GM23338 (cell line): ENCODE results near the gene FGF10. TPM values are rescaled to one million over a fixed set of nuclear protein-coding genes. Genes with fewer than 3 reads are reported as not detected.

Experiments used
- ATAC-seq: fragments of 200-7000 bp; cut with Tn5 transposase; 3 replicates; pipeline ENCODE4 v1.9.1; 2020
- DNase-seq: peaks from one replicate; pipeline ENCODE4 v3.0.0-alpha.2; 2015; ENCODE audit warnings: low spot score
- H2AFZ ChIP-seq: fragments of 200-600 bp; sonication (generic); 2 replicates; pipeline ENCODE4 v1.8.0; 2016; ENCODE audit warnings: antibody characterized with exemption, mild to moderate bottlenecking, moderate library complexity
- H3F3A ChIP-seq: fragments of 200-600 bp; sonication (generic); replicated peaks from 2 replicates; pipeline ENCODE4 v1.8.0; 2017; ENCODE audit warnings: antibody characterized with exemption, mixed run types, low read depth
- H3K27ac ChIP-seq: fragments of 200-600 bp; sonication (generic); 2 replicates; pipeline ENCODE4 v1.6.1; 2016; ENCODE audit warnings: low read depth
- H3K27me3 ChIP-seq: fragments of 200-600 bp; sonication (generic); 2 replicates; pipeline ENCODE4 v1.8.0; 2016; ENCODE audit warnings: mild to moderate bottlenecking, mixed run types, moderate library complexity; ENCODE audit not compliant: insufficient read depth
- H3K36me3 ChIP-seq: fragments of 200-600 bp; sonication (generic); 2 replicates; pipeline ENCODE4 v1.8.0; 2016; ENCODE audit warnings: mild to moderate bottlenecking; ENCODE audit not compliant: insufficient read depth
- H3K4me1 ChIP-seq: fragments of 200-600 bp; sonication (generic); 2 replicates; pipeline ENCODE4 v1.8.0; 2016; ENCODE audit warnings: mild to moderate bottlenecking, moderate library complexity; ENCODE audit not compliant: insufficient read depth
- H3K4me2 ChIP-seq: fragments of 200-600 bp; sonication (generic); 2 replicates; pipeline ENCODE4 v1.7.1; 2017; ENCODE audit warnings: mixed run types
- H3K4me3 ChIP-seq: fragments of 200-600 bp; sonication (generic); 2 replicates; pipeline ENCODE4 v1.6.1; 2016; ENCODE audit warnings: mixed run types
- H3K79me2 ChIP-seq: fragments of 200-600 bp; sonication (generic); replicated peaks from 2 replicates; pipeline ENCODE4 v1.8.0; 2017; ENCODE audit warnings: mild to moderate bottlenecking; ENCODE audit not compliant: insufficient read depth
- H3K9me2 ChIP-seq: fragments of 200-600 bp; sonication (generic); 2 replicates; pipeline ENCODE4 v1.8.0; 2017; ENCODE audit not compliant: insufficient read depth
- H4K20me1 ChIP-seq: fragments of 200-600 bp; sonication (generic); replicated peaks from 2 replicates; pipeline ENCODE4 v1.8.0; 2017; ENCODE audit warnings: mild to moderate bottlenecking; ENCODE audit not compliant: insufficient read depth
- H3K27ac Mint-ChIP-seq: 2 replicates; pipeline ENCODE4 v1.8.0; 2020; ENCODE audit warnings: inconsistent platforms, mild to moderate bottlenecking, moderate library complexity, mixed read lengths
- H3K27me3 Mint-ChIP-seq: 3 replicates; pipeline ENCODE4 v1.8.0; 2022; ENCODE audit warnings: low read depth, mild to moderate bottlenecking, moderate library complexity, mixed read lengths, inconsistent platforms; ENCODE audit not compliant: insufficient read depth, poor library complexity
- H3K36me3 Mint-ChIP-seq: 3 replicates; pipeline ENCODE4 v1.8.0; 2021; ENCODE audit warnings: low read depth, mild to moderate bottlenecking, inconsistent platforms, moderate library complexity, mixed read lengths
- H3K4me1 Mint-ChIP-seq: 3 replicates; pipeline ENCODE4 v1.8.0; 2020; ENCODE audit warnings: mild to moderate bottlenecking, inconsistent platforms, mixed read lengths
- H3K4me3 Mint-ChIP-seq: 3 replicates; pipeline ENCODE4 v1.8.0; 2021; ENCODE audit warnings: moderate library complexity, mild to moderate bottlenecking, inconsistent platforms, mixed read lengths
- H3K9me3 Mint-ChIP-seq: 3 replicates; pipeline ENCODE4 v1.8.0; 2020; ENCODE audit warnings: moderate library complexity, mild to moderate bottlenecking, inconsistent platforms, mixed read lengths
- CREB1 ChIP-seq: fragments of 250-450 bp; sonication (Bioruptor Pico); IDR thresholded peaks from 2 replicates; pipeline ENCODE4 v1.5.0; 2020; ENCODE audit warnings: low read depth, mild to moderate bottlenecking, moderate library complexity
- ETS1 ChIP-seq: IDR thresholded peaks from 2 replicates; pipeline ENCODE4 v1.6.1; 2016; ENCODE audit warnings: antibody characterized with exemption
- EZH2 ChIP-seq: fragments of 200-600 bp; sonication (generic); IDR thresholded peaks from one replicate; pipeline ENCODE4 v1.8.0; 2017; ENCODE audit warnings: antibody characterized with exemption, mild to moderate bottlenecking, low read depth; ENCODE audit not compliant: unreplicated experiment
- EZH2phosphoT487 ChIP-seq: fragments of 200-600 bp; sonication (generic); IDR thresholded peaks from one replicate; pipeline ENCODE4 v1.8.1; 2018; ENCODE audit warnings: antibody characterized with exemption; ENCODE audit not compliant: unreplicated experiment
- JUNB ChIP-seq: IDR thresholded peaks from one replicate; pipeline ENCODE4 v1.6.1; 2016; ENCODE audit warnings: antibody characterized with exemption; ENCODE audit not compliant: unreplicated experiment
- POLR2AphosphoS5 ChIP-seq: IDR thresholded peaks from 2 replicates; pipeline ENCODE4 v1.6.1; 2016; ENCODE audit warnings: antibody characterized with exemption, low read depth
- ZNF114 ChIP-seq: fragments of 250-450 bp; sonication (Bioruptor Pico); IDR thresholded peaks from 2 replicates; pipeline ENCODE4 v1.5.0; 2020; ENCODE audit warnings: mild to moderate bottlenecking, moderate library complexity
- ZNF331 ChIP-seq: fragments of 250-450 bp; sonication (Bioruptor Pico); IDR thresholded peaks from 2 replicates; pipeline ENCODE4 v1.5.0; 2020; ENCODE audit warnings: low read depth, mild to moderate bottlenecking, moderate library complexity
- polyA plus RNA-seq: library from polyadenylated mRNA; unstranded; fragments of >200 nt; fragmentation: Nextera tagmentation; extraction: Ambion mirVana; gene quantifications from 2 replicates; pipeline ENCODE4 v1.2.1, GENCODE V29; 2016
- total RNA-seq: library from RNA; depleted of rRNA; stranded (reverse); fragments of >200 nt; shearing (Covaris generic); gene quantifications from 2 replicates; pipeline ENCODE4 v1.2.3, GENCODE V29; 2014
- TF ChIP-seq, protein P1 (sequence below): IDR thresholded peaks from one replicate; pipeline ENCODE4 v1.6.1; 2018; ENCODE audit warnings: antibody characterized with exemption; ENCODE audit not compliant: unreplicated experiment

FGF10 gene
- total and polyA plus RNA-seq, 2 experiments from 2014 or later = 0.24 to 0.50 TPM

DNA sequence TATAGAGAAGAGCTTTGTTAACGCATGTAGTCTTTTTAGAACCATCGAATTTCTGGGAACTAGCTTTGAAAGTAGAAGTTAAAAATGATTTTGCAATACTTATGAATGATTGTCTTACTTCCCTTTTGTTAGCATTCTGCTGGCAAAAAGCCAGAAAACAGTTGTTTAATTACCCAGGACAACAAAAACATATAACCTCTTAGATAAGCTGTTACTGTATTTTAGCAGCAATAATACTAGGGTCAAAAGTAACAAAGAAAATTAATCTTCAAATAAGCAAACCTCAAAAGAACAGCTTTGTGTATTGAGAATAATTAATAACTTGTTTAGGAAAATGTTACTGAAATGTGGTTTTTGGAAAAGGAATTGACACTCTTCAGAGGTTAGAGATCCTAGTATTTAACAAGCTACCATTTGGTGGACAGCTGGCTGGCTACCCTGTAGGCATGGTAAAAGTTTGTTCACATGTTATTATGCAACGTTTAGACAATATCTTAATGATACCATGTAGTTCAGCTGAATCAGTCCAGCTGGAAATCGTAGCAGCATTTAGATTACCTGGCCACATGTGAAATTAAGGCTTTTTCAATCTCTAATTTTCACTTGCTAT lies 3.8 kb downstream of the FGF10 start:
- peaks cover 10% of the 10 kb centered on the region for H3K4me1 ChIP-seq
- TF ChIP-seq, protein P1, sequence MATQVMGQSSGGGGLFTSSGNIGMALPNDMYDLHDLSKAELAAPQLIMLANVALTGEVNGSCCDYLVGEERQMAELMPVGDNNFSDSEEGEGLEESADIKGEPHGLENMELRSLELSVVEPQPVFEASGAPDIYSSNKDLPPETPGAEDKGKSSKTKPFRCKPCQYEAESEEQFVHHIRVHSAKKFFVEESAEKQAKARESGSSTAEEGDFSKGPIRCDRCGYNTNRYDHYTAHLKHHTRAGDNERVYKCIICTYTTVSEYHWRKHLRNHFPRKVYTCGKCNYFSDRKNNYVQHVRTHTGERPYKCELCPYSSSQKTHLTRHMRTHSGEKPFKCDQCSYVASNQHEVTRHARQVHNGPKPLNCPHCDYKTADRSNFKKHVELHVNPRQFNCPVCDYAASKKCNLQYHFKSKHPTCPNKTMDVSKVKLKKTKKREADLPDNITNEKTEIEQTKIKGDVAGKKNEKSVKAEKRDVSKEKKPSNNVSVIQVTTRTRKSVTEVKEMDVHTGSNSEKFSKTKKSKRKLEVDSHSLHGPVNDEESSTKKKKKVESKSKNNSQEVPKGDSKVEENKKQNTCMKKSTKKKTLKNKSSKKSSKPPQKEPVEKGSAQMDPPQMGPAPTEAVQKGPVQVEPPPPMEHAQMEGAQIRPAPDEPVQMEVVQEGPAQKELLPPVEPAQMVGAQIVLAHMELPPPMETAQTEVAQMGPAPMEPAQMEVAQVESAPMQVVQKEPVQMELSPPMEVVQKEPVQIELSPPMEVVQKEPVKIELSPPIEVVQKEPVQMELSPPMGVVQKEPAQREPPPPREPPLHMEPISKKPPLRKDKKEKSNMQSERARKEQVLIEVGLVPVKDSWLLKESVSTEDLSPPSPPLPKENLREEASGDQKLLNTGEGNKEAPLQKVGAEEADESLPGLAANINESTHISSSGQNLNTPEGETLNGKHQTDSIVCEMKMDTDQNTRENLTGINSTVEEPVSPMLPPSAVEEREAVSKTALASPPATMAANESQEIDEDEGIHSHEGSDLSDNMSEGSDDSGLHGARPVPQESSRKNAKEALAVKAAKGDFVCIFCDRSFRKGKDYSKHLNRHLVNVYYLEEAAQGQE = no peak
- TF ChIP-seq POLR2AphosphoS5 (no peak), CREB1 (CRISPR knock-in tag) (no peak), JUNB (no peak)
- H3K27me3 ChIP-seq = peaks cover 47% of the 10 kb centered on the region
- no peak overlapping the region for H3K4me3 ChIP-seq
- no peaks in the 10 kb centered on the region for H3K36me3 Mint-ChIP-seq
- DNase-seq (no peak), ATAC-seq (no peak)
- H3K27me3 Mint-ChIP-seq = peaks cover 34% of the 10 kb centered on the region
- H3K4me3 Mint-ChIP-seq = no peak overlapping the region
- H3F3A ChIP-seq = peaks cover 5% of the 10 kb centered on the region
- no peaks in the 10 kb centered on the region for H3K79me2 ChIP-seq
- no peak overlapping the region for H2AFZ ChIP-seq
- H3K4me1 Mint-ChIP-seq = peaks cover 18% of the 10 kb centered on the region
- no peak overlapping the region for H3K27ac Mint-ChIP-seq
- no peak overlapping the region for H3K4me2 ChIP-seq
- H3K9me2 ChIP-seq = no peaks in the 10 kb centered on the region
- H4K20me1 ChIP-seq = no peaks in the 10 kb centered on the region
- H3K27ac ChIP-seq = no peak overlapping the region
- no peaks in the 10 kb centered on the region for H3K36me3 ChIP-seq
- H3K9me3 Mint-ChIP-seq = peaks cover 2% of the 10 kb centered on the region; the same call in 2 of the 3 replicates

DNA sequence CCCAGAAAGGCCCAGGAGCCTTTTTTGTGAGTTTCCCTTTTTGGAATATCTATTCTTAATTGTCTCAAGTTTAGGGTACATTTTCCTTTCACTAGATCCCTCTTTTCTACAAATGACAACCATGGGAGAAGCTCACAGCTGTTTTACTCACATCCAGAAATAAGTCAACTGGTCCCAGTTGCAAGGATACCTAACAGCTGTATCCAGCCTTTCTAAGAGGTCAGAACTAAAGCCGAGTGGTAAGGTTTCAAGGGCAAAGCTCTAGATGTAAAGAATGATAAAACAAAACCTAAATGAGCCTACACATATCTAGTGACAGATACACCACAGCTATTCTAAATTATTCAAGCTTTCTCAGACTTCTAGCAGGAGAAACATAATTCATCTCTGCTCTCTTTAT lies 4.4 kb downstream of the FGF10 start:
- H3K36me3 ChIP-seq = no peaks in the 10 kb centered on the region
- no peak overlapping the region for H3K4me2 ChIP-seq
- H3K36me3 Mint-ChIP-seq = no peaks in the 10 kb centered on the region
- peaks cover 9% of the 10 kb centered on the region for H3K4me1 ChIP-seq
- H3K79me2 ChIP-seq = no peaks in the 10 kb centered on the region
- ATAC-seq = no peak
- no peaks in the 10 kb centered on the region for H4K20me1 ChIP-seq
- no peak overlapping the region for H3K4me3 Mint-ChIP-seq
- H3K27ac ChIP-seq = no peak overlapping the region
- no peak overlapping the region for H3K4me3 ChIP-seq
- no peak for DNase-seq
- H3K9me2 ChIP-seq = no peaks in the 10 kb centered on the region
- peaks cover 2% of the 10 kb centered on the region for H3F3A ChIP-seq
- H3K4me1 Mint-ChIP-seq = peaks cover 15% of the 10 kb centered on the region
- peaks cover 41% of the 10 kb centered on the region for H3K27me3 ChIP-seq
- H3K27me3 Mint-ChIP-seq = peaks cover 29% of the 10 kb centered on the region
- H2AFZ ChIP-seq = no peak overlapping the region
- H3K9me3 Mint-ChIP-seq = peaks cover 2% of the 10 kb centered on the region; the same call in 2 of the 3 replicates
- H3K27ac Mint-ChIP-seq = no peak overlapping the region
- TF ChIP-seq EZH2phosphoT487 (no peak), ZNF114 (CRISPR knock-in tag) (no peak), EZH2 (no peak), ETS1 (no peak), ZNF331 (CRISPR knock-in tag) (no peak)
- TF ChIP-seq, protein P1 = no peak
